ENCODE data around the gene TRIO.

The TRIO gene

DNA sequence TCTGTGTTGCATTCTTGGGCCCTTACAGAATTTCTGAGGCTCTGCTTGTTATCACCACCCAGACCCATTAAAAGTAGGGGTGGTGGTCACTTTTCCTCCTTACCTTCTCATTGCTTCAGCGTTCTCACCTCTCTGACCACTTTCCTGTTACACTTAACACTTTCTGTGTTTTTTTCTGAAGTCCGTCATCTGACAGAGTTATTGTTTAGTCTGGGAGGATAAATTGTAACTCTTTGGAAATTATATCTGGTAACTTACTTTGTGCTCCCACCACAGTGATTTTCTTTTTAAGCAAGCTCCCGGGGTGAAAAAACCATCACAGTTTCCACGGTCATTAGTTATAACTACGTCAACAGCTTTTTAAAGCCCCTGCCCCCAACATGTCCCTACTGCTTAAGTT is 227.2 kb downstream of the TRIO start:
- Histone ChIP-seq H3K4me3 (ENCODE audit: insufficient read length, low read depth) (no peak overlapping the region), H3K9me3 (ENCODE audit: insufficient read depth, low read length) (no peaks in the 10 kb centered on the region), H3K36me3 (ENCODE audit: insufficient read depth, insufficient read length, low read length) (peaks cover 82% of the 10 kb centered on the region), H3K4me1 (ENCODE audit: insufficient read depth, insufficient read length) (no peaks in the 10 kb centered on the region), H3K9ac (ENCODE audit: insufficient read length, low read depth) (no peak overlapping the region), H3K27me3 (ENCODE audit: insufficient read depth, insufficient read length) (no peaks in the 10 kb centered on the region)
- DNase-seq (ENCODE audit: low read depth, low spot score) = no peak
- TF ChIP-seq YY1 (IDR thresholded peaks at IDR 0.05; ENCODE audit: insufficient read depth, insufficient read length) = no peak
- no peak for TF ChIP-seq ZNF274 (IDR thresholded peaks at IDR 0.05; ENCODE audit: low read depth, low read length)
- no peak for TF ChIP-seq SUZ12 (IDR thresholded peaks at IDR 0.05; ENCODE audit: extremely low read depth, insufficient read depth, insufficient read length)

GRCh38 chr5:14373685-14374084 is 230.5 kb downstream of the TRIO start:
- peaks cover 80% of the 10 kb centered on the region for H3K36me3 ChIP-seq (ENCODE audit: insufficient read depth, insufficient read length, low read length)
- no peak for DNase-seq (ENCODE audit: low read depth, low spot score)
- H3K9ac ChIP-seq (ENCODE audit: insufficient read length, low read depth) = no peak overlapping the region
- no peak overlapping the region for H3K4me3 ChIP-seq (ENCODE audit: insufficient read length, low read depth)
- H3K4me1 ChIP-seq (ENCODE audit: insufficient read depth, insufficient read length) = no peaks in the 10 kb centered on the region
- TF ChIP-seq YY1 (IDR thresholded peaks at IDR 0.05; ENCODE audit: insufficient read depth, insufficient read length) (no peak), ZNF274 (IDR thresholded peaks at IDR 0.05; ENCODE audit: low read depth, low read length) (no peak), SUZ12 (IDR thresholded peaks at IDR 0.05; ENCODE audit: extremely low read depth, insufficient read depth, insufficient read length) (no peak)
- no peaks in the 10 kb centered on the region for H3K27me3 ChIP-seq (ENCODE audit: insufficient read depth, insufficient read length)
- H3K9me3 ChIP-seq (ENCODE audit: insufficient read depth, low read length) = no peaks in the 10 kb centered on the region

DNA sequence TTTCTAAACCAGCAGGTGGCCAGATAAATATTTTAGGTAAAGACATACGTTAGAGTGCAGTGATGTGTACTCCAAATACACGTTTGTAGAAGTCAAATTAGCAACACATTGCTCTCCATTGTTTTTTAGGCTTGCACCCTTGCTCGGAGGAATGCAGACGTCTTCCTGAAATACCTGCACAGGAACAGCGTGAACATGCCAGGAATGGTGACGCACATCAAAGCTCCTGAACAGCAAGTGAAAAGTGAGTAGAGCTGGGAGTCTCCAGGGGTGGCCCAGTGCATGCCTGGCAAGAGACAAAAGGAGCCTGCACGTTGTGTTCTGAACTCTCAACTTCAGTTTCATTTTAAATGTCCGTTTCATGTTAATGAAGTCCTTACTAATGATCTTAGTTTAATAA is 231.0 kb downstream of the TRIO start:
- Histone ChIP-seq H3K36me3 (ENCODE audit: insufficient read depth, insufficient read length, low read length) (peaks cover 80% of the 10 kb centered on the region), H3K4me3 (ENCODE audit: insufficient read length, low read depth) (no peak overlapping the region), H3K9ac (ENCODE audit: insufficient read length, low read depth) (no peak overlapping the region), H3K4me1 (ENCODE audit: insufficient read depth, insufficient read length) (no peaks in the 10 kb centered on the region), H3K9me3 (ENCODE audit: insufficient read depth, low read length) (no peaks in the 10 kb centered on the region), H3K27me3 (ENCODE audit: insufficient read depth, insufficient read length) (no peaks in the 10 kb centered on the region)
- TF ChIP-seq SUZ12 (IDR thresholded peaks at IDR 0.05; ENCODE audit: extremely low read depth, insufficient read depth, insufficient read length) (no peak), ZNF274 (IDR thresholded peaks at IDR 0.05; ENCODE audit: low read depth, low read length) (no peak), YY1 (IDR thresholded peaks at IDR 0.05; ENCODE audit: insufficient read depth, insufficient read length) (no peak)
- no peak for DNase-seq (ENCODE audit: low read depth, low spot score)

- Histone ChIP-seq H3K36me3 (ENCODE audit: insufficient read depth, insufficient read length, low read length) (peaks cover 85% of the 10 kb centered on the region), H3K9me3 (ENCODE audit: insufficient read depth, low read length) (no peaks in the 10 kb centered on the region), H3K4me1 (ENCODE audit: insufficient read depth, insufficient read length) (peaks cover 2% of the 10 kb centered on the region), H3K9ac (ENCODE audit: insufficient read length, low read depth) (no peak overlapping the region), H3K4me3 (ENCODE audit: insufficient read length, low read depth) (no peak overlapping the region), H3K27me3 (ENCODE audit: insufficient read depth, insufficient read length) (no peaks in the 10 kb centered on the region)
- TF ChIP-seq ZNF274 (IDR thresholded peaks at IDR 0.05; ENCODE audit: low read depth, low read length) (no peak), SUZ12 (IDR thresholded peaks at IDR 0.05; ENCODE audit: extremely low read depth, insufficient read depth, insufficient read length) (no peak), YY1 (IDR thresholded peaks at IDR 0.05; ENCODE audit: insufficient read depth, insufficient read length) (no peak)
- DNase-seq (ENCODE audit: low read depth, low spot score) = no peak
Measured at GRCh38 chr5:14376789-14377188, 233.6 kb downstream of the TRIO start.

- no peak for DNase-seq (ENCODE audit: low read depth, low spot score)
- H3K4me3 ChIP-seq (ENCODE audit: insufficient read length, low read depth) = no peak overlapping the region
- no peaks in the 10 kb centered on the region for H3K27me3 ChIP-seq (ENCODE audit: insufficient read depth, insufficient read length)
- TF ChIP-seq SUZ12 (IDR thresholded peaks at IDR 0.05; ENCODE audit: extremely low read depth, insufficient read depth, insufficient read length) = no peak
- TF ChIP-seq YY1 (IDR thresholded peaks at IDR 0.05; ENCODE audit: insufficient read depth, insufficient read length) = no peak
- no peak for TF ChIP-seq ZNF274 (IDR thresholded peaks at IDR 0.05; ENCODE audit: low read depth, low read length)
- H3K36me3 ChIP-seq (ENCODE audit: insufficient read depth, insufficient read length, low read length) = peaks cover 81% of the 10 kb centered on the region
- peaks cover 2% of the 10 kb centered on the region for H3K4me1 ChIP-seq (ENCODE audit: insufficient read depth, insufficient read length)
- H3K9me3 ChIP-seq (ENCODE audit: insufficient read depth, low read length) = no peaks in the 10 kb centered on the region
- H3K9ac ChIP-seq (ENCODE audit: insufficient read length, low read depth) = no peak overlapping the region
Measured at GRCh38 chr5:14379739-14380497, 236.8 kb downstream of the TRIO start.

DNA sequence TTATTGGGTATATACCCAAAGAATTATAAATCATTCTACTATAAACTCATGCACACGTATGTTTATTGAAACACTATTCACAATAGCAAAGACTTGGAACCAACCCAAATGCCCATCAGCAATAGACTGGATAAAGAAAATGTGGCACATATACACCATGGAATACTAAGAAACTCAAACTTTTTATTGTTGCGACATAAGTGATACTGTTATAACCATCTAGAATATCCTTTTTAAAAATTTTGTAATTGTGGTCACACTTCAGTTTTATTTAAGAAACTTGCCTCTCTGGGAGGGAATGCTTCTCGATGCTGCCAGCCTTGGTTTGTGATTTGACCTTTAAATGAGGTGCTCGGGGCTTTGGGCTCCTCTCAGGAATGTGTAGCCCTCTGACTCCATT is 237.6 kb downstream of the TRIO start:
- DNase-seq (ENCODE audit: low read depth, low spot score) = no peak
- TF ChIP-seq YY1 (IDR thresholded peaks at IDR 0.05; ENCODE audit: insufficient read depth, insufficient read length) (no peak), ZNF274 (IDR thresholded peaks at IDR 0.05; ENCODE audit: low read depth, low read length) (no peak), SUZ12 (IDR thresholded peaks at IDR 0.05; ENCODE audit: extremely low read depth, insufficient read depth, insufficient read length) (no peak)
- Histone ChIP-seq H3K27me3 (ENCODE audit: insufficient read depth, insufficient read length) (no peaks in the 10 kb centered on the region), H3K4me1 (ENCODE audit: insufficient read depth, insufficient read length) (peaks cover 2% of the 10 kb centered on the region), H3K9ac (ENCODE audit: insufficient read length, low read depth) (no peak overlapping the region), H3K4me3 (ENCODE audit: insufficient read length, low read depth) (no peak overlapping the region), H3K9me3 (ENCODE audit: insufficient read depth, low read length) (no peaks in the 10 kb centered on the region), H3K36me3 (ENCODE audit: insufficient read depth, insufficient read length, low read length) (peaks cover 76% of the 10 kb centered on the region)

DNA sequence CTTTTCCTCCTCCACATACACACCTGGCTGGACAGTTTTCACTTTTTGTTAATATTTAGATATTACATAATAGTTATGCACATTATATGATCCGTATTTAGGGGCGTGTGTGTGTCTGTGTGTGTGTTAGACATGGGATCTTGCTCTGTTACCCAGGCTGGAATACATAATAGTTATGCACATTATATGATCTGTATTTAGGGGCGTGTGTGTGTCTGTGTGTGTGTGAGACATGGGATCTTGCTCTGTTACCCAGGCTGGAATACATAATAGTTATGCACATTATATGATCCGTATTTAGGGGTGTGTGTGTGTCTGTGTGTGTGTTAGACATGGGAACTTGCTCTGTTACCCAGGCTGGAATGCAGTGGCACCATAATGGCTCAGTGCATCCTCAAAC is 239.5 kb downstream of the TRIO start:
- TF ChIP-seq YY1 (IDR thresholded peaks at IDR 0.05; ENCODE audit: insufficient read depth, insufficient read length) = no peak
- TF ChIP-seq ZNF274 (IDR thresholded peaks at IDR 0.05; ENCODE audit: low read depth, low read length) = no peak
- TF ChIP-seq SUZ12 (IDR thresholded peaks at IDR 0.05; ENCODE audit: extremely low read depth, insufficient read depth, insufficient read length) = no peak
- H3K36me3 ChIP-seq (ENCODE audit: insufficient read depth, insufficient read length, low read length) = peaks cover 69% of the 10 kb centered on the region
- peaks cover 10% of the 10 kb centered on the region for H3K4me1 ChIP-seq (ENCODE audit: insufficient read depth, insufficient read length)
- no peaks in the 10 kb centered on the region for H3K9me3 ChIP-seq (ENCODE audit: insufficient read depth, low read length)
- no peak overlapping the region for H3K9ac ChIP-seq (ENCODE audit: insufficient read length, low read depth)
- H3K27me3 ChIP-seq (ENCODE audit: insufficient read depth, insufficient read length) = no peaks in the 10 kb centered on the region
- H3K4me3 ChIP-seq (ENCODE audit: insufficient read length, low read depth) = no peak overlapping the region
- DNase-seq (ENCODE audit: low read depth, low spot score) = no peak
